HG02970 (cell line): ENCODE measurements around the gene EXOC3L1.

Experiments used
- ATAC-seq: cut with Tn5 transposase; IDR thresholded peaks from one replicate; pipeline ENCODE4 v1.9.1; 2021; ENCODE audit warnings: mild to moderate bottlenecking, moderate library complexity, moderate number of reproducible peaks; ENCODE audit not compliant: unreplicated experiment, low FRiP score

The EXOC3L1 gene

GRCh38 chr16:67150047-67150832, 39.7 kb downstream of the EXOC3L1 start:
- no peak for ATAC-seq

- no peak for ATAC-seq
Measured at GRCh38 chr16:67149276-67150046, 40.5 kb downstream of the EXOC3L1 start.

GRCh38 chr16:67148656-67149275, 41.2 kb downstream of the EXOC3L1 start:
- no peak for ATAC-seq

DNA sequence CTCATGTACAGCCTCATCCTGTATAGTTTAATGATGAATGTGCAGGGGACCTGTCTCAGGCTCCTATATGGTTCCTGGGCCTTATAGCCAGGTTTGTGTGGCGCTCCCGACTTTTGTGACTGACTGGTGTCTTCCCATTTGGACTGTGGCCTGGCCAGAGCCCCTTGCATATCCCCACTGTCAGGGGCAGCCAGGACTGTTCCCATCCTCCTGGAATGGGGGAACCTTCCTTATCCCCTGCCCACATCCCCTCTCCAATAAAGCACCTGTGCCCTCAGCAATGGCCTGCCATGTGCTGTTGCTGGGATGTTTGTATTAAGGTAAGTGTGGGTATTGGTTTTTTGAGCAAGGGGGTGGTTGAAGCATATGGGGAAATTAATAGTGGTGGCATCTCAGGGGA, 41.7 kb downstream of the EXOC3L1 start:
- no peak for ATAC-seq

DNA sequence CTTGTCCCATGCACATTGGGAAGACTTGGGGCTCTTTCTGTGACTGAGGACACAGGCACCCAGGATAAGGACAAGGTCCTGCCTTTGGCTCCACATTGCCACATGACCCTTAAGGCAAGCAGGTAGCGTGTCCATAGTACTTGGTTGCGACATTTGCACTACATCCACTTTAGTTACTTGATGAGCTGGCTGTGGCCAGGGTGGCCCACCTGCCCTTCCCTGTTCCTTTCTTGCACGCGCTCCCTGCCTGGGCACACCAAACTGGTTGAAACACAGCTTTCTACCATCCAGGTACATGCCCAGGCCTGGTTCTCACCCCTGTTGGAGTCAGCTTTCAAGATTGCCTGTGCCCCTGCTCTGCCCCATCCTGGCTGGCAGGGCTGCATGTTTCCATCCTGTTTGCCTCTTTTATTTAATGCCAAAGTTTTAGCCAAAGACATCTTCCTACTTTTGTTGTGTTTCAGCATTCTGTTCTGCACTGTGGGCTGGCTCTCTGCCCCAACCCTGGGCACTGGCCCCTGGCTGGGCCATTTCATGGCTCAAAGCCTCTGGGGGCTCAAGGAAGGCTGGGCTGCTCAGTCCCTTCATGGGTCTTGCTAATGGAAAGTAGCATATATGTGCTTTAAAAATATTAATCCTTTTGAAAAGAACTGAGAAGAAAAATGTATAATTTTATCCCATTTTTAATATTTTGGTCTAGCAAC, 42.3 kb downstream of the EXOC3L1 start:
- ATAC-seq = no peak

DNA sequence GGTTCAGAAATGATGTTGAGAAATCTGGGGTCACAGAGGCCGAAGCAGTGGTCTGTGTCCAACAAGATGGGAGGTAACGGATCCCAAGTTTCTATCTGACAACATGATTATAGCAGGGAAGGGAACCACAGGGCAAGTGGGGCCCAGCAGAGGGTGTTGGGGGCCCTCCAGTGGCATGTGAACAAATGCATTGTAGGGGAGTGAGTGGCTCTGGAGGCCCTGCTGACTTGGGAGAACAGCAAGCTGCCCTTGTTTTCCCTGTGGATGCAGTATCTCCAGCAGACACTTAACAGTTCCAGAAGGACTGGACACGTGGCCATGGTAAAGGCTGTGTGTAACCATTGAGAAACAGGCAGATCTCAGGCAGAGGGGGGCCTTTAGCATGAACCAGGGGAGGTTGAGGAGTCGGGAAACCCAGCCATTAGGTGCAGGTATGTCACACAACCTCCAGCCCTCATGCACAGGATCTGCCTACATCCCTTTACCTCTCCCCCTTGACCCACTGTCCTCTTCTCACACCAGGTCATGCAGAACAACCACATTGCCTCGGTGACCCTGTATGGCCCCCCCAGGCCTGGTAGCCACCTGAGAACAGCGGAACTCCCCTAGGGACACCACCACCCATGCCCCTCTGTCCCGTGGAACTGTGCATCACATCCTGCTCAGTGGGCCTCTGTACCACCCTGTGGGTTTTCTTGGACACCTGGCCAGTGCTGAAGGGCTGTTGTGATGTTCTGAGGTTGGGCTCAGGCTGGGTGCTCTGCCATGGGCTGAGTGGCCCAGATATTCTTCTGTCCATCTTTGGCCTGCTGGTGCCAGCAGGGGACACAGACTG, 43.2 kb downstream of the EXOC3L1 start:
- no peak for ATAC-seq

- ATAC-seq = no peak
Measured at GRCh38 chr16:67145746-67146145, 44.2 kb downstream of the EXOC3L1 start.

DNA sequence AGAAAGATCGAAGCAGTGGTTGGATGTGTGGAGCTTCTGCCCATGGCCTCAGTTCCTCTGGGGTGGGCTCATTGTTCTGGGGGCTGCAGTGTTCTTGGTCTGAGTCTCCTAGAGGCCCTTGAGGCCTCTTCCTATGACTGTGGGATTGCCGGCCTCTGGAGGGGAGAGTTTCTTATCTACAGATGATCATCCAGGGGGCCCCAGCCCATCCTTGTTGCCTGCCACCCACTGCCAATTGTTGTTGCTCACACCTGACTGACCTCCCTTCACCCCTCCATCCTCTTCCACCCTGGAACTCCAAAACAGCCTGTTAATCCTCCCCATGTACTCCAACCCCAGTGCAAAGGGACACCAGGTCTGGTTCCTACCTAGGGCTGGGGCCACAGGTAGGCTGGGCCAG, 45.0 kb downstream of the EXOC3L1 start:
- no peak for ATAC-seq

- no peak for ATAC-seq
Measured at GRCh38 chr16:67142342-67142741, 47.6 kb downstream of the EXOC3L1 start.

- ATAC-seq = no peak
Measured at GRCh38 chr16:67141391-67141790, 48.5 kb downstream of the EXOC3L1 start.

DNA sequence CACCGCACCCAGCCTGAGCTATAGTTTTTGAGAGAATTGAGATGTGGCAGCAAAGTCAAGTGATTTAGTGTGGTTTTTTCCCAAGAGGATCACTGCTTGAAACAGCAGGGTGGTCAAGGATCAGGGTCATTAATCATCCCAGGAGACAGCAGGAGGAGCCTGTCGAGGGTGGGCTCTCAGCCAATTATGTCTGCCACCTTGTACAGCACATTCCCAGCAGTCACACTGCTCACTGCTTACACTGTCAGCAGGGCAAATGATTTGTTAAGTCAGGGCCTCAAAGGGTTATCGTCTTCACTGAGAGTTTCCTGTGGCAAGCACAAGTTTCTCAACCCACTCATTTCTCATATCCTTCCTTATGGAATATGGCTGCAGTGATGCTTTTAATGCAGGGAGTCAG, 52.3 kb downstream of the EXOC3L1 start:
- ATAC-seq = no peak
